IMR-90 (cell line): ENCODE measurements around the gene METTL25. TPM values are rescaled to one million over a fixed set of nuclear protein-coding genes. Genes with fewer than 3 reads are reported as not detected.

Source experiments
- ATAC-seq: fragments of 200-7000 bp; cut with Tn5 transposase; 2 replicates; pipeline ENCODE4 v1.9.1; 2020; ENCODE audit warnings: low read depth, mild to moderate bottlenecking, moderate library complexity
- BruUV-seq: library from RNA; stranded (reverse); fragments of 400-500 nt; replicated peaks from 2 replicates; lab custom pipeline; 2021; lab: Mats Ljungman, UMichigan
- CTCF ChIA-PET: fragments of 300-600 bp; formaldehyde crosslinking; extraction: SDS; loops from one replicate; lab custom pipeline; 2021; ENCODE audit warnings: antibody characterized with exemption; lab: Yijun Ruan, JAX
- POLR2A ChIA-PET: fragments of 300-600 bp; sonication (Branson Sonifier 250); formaldehyde crosslinking; loops from one replicate; lab custom pipeline; 2022; ENCODE audit warnings: antibody characterized with exemption; ENCODE audit not compliant: unreplicated experiment; lab: Charles Lee
- DNase-seq: peaks from one replicate; pipeline ENCODE4 v3.0.0; 2013
- H2AFZ ChIP-seq: replicated peaks from 2 replicates; pipeline ENCODE3; 2013; ENCODE audit warnings: low read length, mild to moderate bottlenecking; ENCODE audit not compliant: poor library complexity
- H2AK5ac ChIP-seq: 2 replicates; pipeline ENCODE4 v1.6.1; 2013; ENCODE audit warnings: low read depth, low read length, inconsistent platforms
- H2AK9ac ChIP-seq: replicated peaks from 2 replicates; pipeline ENCODE3; 2013; ENCODE audit warnings: mild to moderate bottlenecking, low read depth, low read length, moderate library complexity; ENCODE audit not compliant: poor library complexity
- H2BK120ac ChIP-seq: 2 replicates; pipeline ENCODE4 v1.6.1; 2013; ENCODE audit warnings: low read depth, low read length, inconsistent platforms
- H2BK15ac ChIP-seq: 3 replicates; pipeline ENCODE4 v1.6.1; 2013; ENCODE audit warnings: low read depth, low read length, inconsistent platforms
- H2BK20ac ChIP-seq: 2 replicates; pipeline ENCODE4 v1.6.1; 2013; ENCODE audit warnings: low read depth, mild to moderate bottlenecking, inconsistent platforms, low read length, moderate library complexity
- H2BK5ac ChIP-seq: 2 replicates; pipeline ENCODE4 v1.6.1; 2013; ENCODE audit warnings: mild to moderate bottlenecking, low read depth, low read length, inconsistent platforms; ENCODE audit not compliant: poor library complexity, severe bottlenecking
- H3K14ac ChIP-seq: replicated peaks from 2 replicates; pipeline ENCODE4 v1.6.1; 2013; ENCODE audit warnings: low read depth, low read length, inconsistent platforms
- H3K18ac ChIP-seq: 2 replicates; pipeline ENCODE4 v1.6.1; 2013; ENCODE audit warnings: low read depth, low read length, control low read depth
- H3K23ac ChIP-seq: 2 replicates; pipeline ENCODE4 v1.6.1; 2013; ENCODE audit warnings: low read depth, low read length, inconsistent platforms
- H3K27ac ChIP-seq: 2 replicates; pipeline ENCODE4 v1.5.1; 2013; ENCODE audit warnings: mild to moderate bottlenecking, control low read depth, low read length; ENCODE audit not compliant: insufficient read depth
- H3K27me3 ChIP-seq: 2 replicates; pipeline ENCODE4 v1.6.1; 2013; ENCODE audit warnings: low read length; ENCODE audit not compliant: control insufficient read depth, insufficient read depth
- H3K36me3 ChIP-seq: 2 replicates; pipeline ENCODE4 v1.6.1; 2013; ENCODE audit warnings: low read length, mixed read lengths; ENCODE audit not compliant: control insufficient read depth, insufficient read depth
- H3K4ac ChIP-seq: 2 replicates; pipeline ENCODE4 v1.6.1; 2013; ENCODE audit warnings: low read depth, low read length, inconsistent platforms
- H3K4me1 ChIP-seq: 2 replicates; pipeline ENCODE4 v1.6.1; 2013; ENCODE audit warnings: low read length, mixed read lengths; ENCODE audit not compliant: control insufficient read depth, insufficient read depth
- H3K4me2 ChIP-seq: 2 replicates; pipeline ENCODE4 v1.6.1; 2013; ENCODE audit warnings: low read depth, mild to moderate bottlenecking, control low read depth, low read length, moderate library complexity
- H3K4me3 ChIP-seq: 2 replicates; pipeline ENCODE4 v1.5.1; 2013; ENCODE audit warnings: low read depth, mild to moderate bottlenecking, control low read depth, low read length, moderate library complexity; ENCODE audit not compliant: insufficient read depth
- H3K56ac ChIP-seq: 2 replicates; pipeline ENCODE4 v1.6.1; 2013; ENCODE audit warnings: low read length, inconsistent platforms; ENCODE audit not compliant: insufficient read depth; ENCODE audit errors: extremely low read depth
- H3K79me1 ChIP-seq, 2 experiments: 2 replicates each; pipeline ENCODE4 v1.6.1; 2013; ENCODE audit warnings: low read length in 2 of 2, inconsistent platforms in 1 of 2, low read depth in 1 of 2
- H3K9ac ChIP-seq: 2 replicates; pipeline ENCODE4 v1.6.1; 2013; ENCODE audit warnings: low read depth, low read length, control low read depth
- H3K9me1 ChIP-seq: 2 replicates; pipeline ENCODE4 v1.6.1; 2013; ENCODE audit warnings: low read length, inconsistent platforms; ENCODE audit not compliant: insufficient read depth
- H3K9me3 ChIP-seq: 2 replicates; pipeline ENCODE4 v1.6.1; 2013; ENCODE audit warnings: low read length; ENCODE audit not compliant: control insufficient read depth, insufficient read depth
- H4K20me1 ChIP-seq: 2 replicates; pipeline ENCODE4 v1.6.1; 2013; ENCODE audit warnings: low read length, inconsistent platforms; ENCODE audit not compliant: insufficient read depth
- H4K5ac ChIP-seq: 2 replicates; pipeline ENCODE4 v1.6.1; 2013; ENCODE audit warnings: mild to moderate bottlenecking, low read depth, low read length, control low read depth
- H4K8ac ChIP-seq, 2 experiments: 2 replicates each; pipeline ENCODE4 v1.6.1; 2013; ENCODE audit warnings: low read depth in 2 of 2, low read length in 2 of 2, control low read depth in 1 of 2, inconsistent platforms in 1 of 2
- H4K91ac ChIP-seq: 2 replicates; pipeline ENCODE4 v1.6.1; 2013; ENCODE audit warnings: low read depth, low read length, inconsistent platforms; ENCODE audit not compliant: insufficient read depth
- BHLHE40 ChIP-seq: fragments of 150-350 bp; IDR thresholded peaks from 2 replicates; pipeline ENCODE4 v1.6.1; 2016; ENCODE audit warnings: mild to moderate bottlenecking, low read depth, low read length
- SMC3 ChIP-seq: fragments of 150-350 bp; IDR thresholded peaks from 2 replicates; pipeline ENCODE4 v1.6.1; 2016; ENCODE audit warnings: low read depth, mild to moderate bottlenecking, antibody characterized with exemption, low read length, moderate library complexity
- WGBS, 2 experiments: methylation state at CpG; one replicate each; pipeline versions ENCODE4 v1.1.5 to v1.1.7; 2013; ENCODE audit warnings: missing lambda C conversion rate in 2 of 2; ENCODE audit not compliant: insufficient read length in 1 of 2; ENCODE audit errors: extremely low coverage in 2 of 2; 5-methylcytosine and 5-hydroxymethylcytosine counted together
- dilution Hi-C: fragments of 300-500 bp; cut with HindIII; formaldehyde crosslinking; loops from one replicate; pipeline ENCODE4 v1.14.3; 2018; ENCODE audit warnings: low sequenced_read_pairs; ENCODE audit not compliant: unreplicated experiment
- in situ Hi-C: fragments of 300-500 bp; cut with MboI; formaldehyde crosslinking; loops from 3 replicates; pipeline ENCODE4 v1.14.3; 2019; ENCODE audit warnings: low sequenced_read_pairs, inconsistent platforms, mixed read lengths
- intact Hi-C: fragments of 100-400 bp; cut with micrococcal nuclease; formaldehyde crosslinking; loops from 2 replicates; pipeline ENCODE4 v1.10.0; 2022
- polyA plus RNA-seq, 3 experiments: library from polyadenylated mRNA; depleted of rRNA; stranded (reverse); fragments of >200 nt; gene quantifications; 2 replicates each; pipeline ENCODE4 v1.2.3, GENCODE V29; 2012; ENCODE audit warnings: low replicate concordance in 1 of 3
- total RNA-seq: library from RNA; depleted of rRNA; stranded (reverse); fragments of >200 nt; gene quantifications from 2 replicates; pipeline ENCODE4 v1.2.3, GENCODE V29; 2012

METTL25 gene
- total and polyA plus RNA-seq, 2 of the 4 experiments (the other 2 are of a cell fraction) = 2.6 to 3.0 TPM

GRCh38 chr12:82461393-82461792 is 103.1 kb downstream of the METTL25 start:
- H3K14ac ChIP-seq = no peak overlapping the region
- no peaks in the 10 kb centered on the region for H3K27me3 ChIP-seq
- H4K20me1 ChIP-seq = no peaks in the 10 kb centered on the region
- no peak overlapping the region for H4K91ac ChIP-seq
- ATAC-seq = no peak
- in situ Hi-C loops = no loop called here
- no peak overlapping the region for H2AK5ac ChIP-seq
- ChIA-PET CTCF (no interaction called here), POLR2A (no interaction called here)
- no TSS peak for BruUV-seq
- no peak overlapping the region for H3K9ac ChIP-seq
- no peak overlapping the region for H3K4me3 ChIP-seq
- no peaks in the 10 kb centered on the region for H3K9me1 ChIP-seq
- H3K36me3 ChIP-seq = no peaks in the 10 kb centered on the region
- no peak overlapping the region for H3K23ac ChIP-seq
- no CpG with 5 or more reads among the region's 1 CpG for WGBS, 2 experiments
- no peak overlapping the region for H3K4ac ChIP-seq
- intact Hi-C loops = no loop called here
- no peaks in the 10 kb centered on the region for H3K9me3 ChIP-seq
- no peak overlapping the region for H2AK9ac ChIP-seq
- no peak overlapping the region for H3K56ac ChIP-seq
- H4K8ac ChIP-seq = no peak overlapping the region
- no peaks in the 10 kb centered on the region for H3K4me1 ChIP-seq
- H2BK20ac ChIP-seq = no peak overlapping the region
- no peak overlapping the region for H2BK15ac ChIP-seq
- no peak overlapping the region for H3K4me2 ChIP-seq
- DNase-seq = no peak
- no peak overlapping the region for H4K5ac ChIP-seq
- H2BK120ac ChIP-seq = no peak overlapping the region
- no peak overlapping the region for H3K27ac ChIP-seq
- H3K18ac ChIP-seq = no peak overlapping the region
- dilution Hi-C loops = no loop called here
- no peaks in the 10 kb centered on the region for H3K79me1 ChIP-seq
- no peak overlapping the region for H2AFZ ChIP-seq
- H2BK5ac ChIP-seq = no peak overlapping the region
- TF ChIP-seq BHLHE40 = no peak
- no peak for TF ChIP-seq SMC3
